ENCODE results near the gene POU2F2.

GRCh38 chr19:42177686-42178019 lies 45.4 kb upstream of the POU2F2 start:
- TF ChIP-seq, protein P1, sequence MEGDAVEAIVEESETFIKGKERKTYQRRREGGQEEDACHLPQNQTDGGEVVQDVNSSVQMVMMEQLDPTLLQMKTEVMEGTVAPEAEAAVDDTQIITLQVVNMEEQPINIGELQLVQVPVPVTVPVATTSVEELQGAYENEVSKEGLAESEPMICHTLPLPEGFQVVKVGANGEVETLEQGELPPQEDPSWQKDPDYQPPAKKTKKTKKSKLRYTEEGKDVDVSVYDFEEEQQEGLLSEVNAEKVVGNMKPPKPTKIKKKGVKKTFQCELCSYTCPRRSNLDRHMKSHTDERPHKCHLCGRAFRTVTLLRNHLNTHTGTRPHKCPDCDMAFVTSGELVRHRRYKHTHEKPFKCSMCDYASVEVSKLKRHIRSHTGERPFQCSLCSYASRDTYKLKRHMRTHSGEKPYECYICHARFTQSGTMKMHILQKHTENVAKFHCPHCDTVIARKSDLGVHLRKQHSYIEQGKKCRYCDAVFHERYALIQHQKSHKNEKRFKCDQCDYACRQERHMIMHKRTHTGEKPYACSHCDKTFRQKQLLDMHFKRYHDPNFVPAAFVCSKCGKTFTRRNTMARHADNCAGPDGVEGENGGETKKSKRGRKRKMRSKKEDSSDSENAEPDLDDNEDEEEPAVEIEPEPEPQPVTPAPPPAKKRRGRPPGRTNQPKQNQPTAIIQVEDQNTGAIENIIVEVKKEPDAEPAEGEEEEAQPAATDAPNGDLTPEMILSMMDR (IDR thresholded peaks at IDR 0.05), result no peak
- no peak for TF ChIP-seq POLR2A (IDR thresholded peaks at IDR 0.05)
